ENCODE data around the gene NUMBL. TPM values are rescaled to one million over a fixed set of nuclear protein-coding genes. Genes with fewer than 3 reads are reported as not detected.

NUMBL gene
- polyA plus RNA-seq, 2 of the 4 experiments (the other 2 are of a cell fraction): 21.1 to 28.7 TPM

GRCh38 chr19:40681039-40681438, 9.4 kb downstream of the NUMBL start:
- no peak overlapping the region for H3K4me3 ChIP-seq
- 85% methylated on average over 4 of the region's 4 CpGs for WGBS (ENCODE audit: missing lambda C conversion rate)
- no peak for TF ChIP-seq ZFP36 (IDR thresholded peaks at IDR 0.05; ENCODE audit: borderline replicate concordance, partially characterized antibody)
- no peak for TF ChIP-seq EP300 (IDR thresholded peaks at IDR 0.05)
- no peak for TF ChIP-seq PHF8 (IDR thresholded peaks at IDR 0.05; ENCODE audit: borderline replicate concordance, low read depth)
- no peak for TF ChIP-seq ZSCAN20 (CRISPR knock-in tag; IDR thresholded peaks at IDR 0.05)
- no peak for TF ChIP-seq TFCP2L1 (CRISPR knock-in tag; IDR thresholded peaks at IDR 0.05)
- TF ChIP-seq EHF (CRISPR knock-in tag; IDR thresholded peaks at IDR 0.05): no peak
- TF ChIP-seq ESRRA (IDR thresholded peaks at IDR 0.05; ENCODE audit: borderline replicate concordance, low read length): no peak
- no peak for TF ChIP-seq ATOH8 (CRISPR knock-in tag; IDR thresholded peaks at IDR 0.05; ENCODE audit: low read depth)
- TF ChIP-seq RCOR1 (IDR thresholded peaks at IDR 0.05; ENCODE audit: low read depth, low read length): no peak
- TF ChIP-seq CHD2 (IDR thresholded peaks at IDR 0.05; ENCODE audit: low read length, partially characterized antibody): no peak
- TF ChIP-seq REST (IDR thresholded peaks at IDR 0.05): no peak
- no peak for TF ChIP-seq NPAS2 (CRISPR knock-in tag; IDR thresholded peaks at IDR 0.05; ENCODE audit: borderline replicate concordance)
- TF ChIP-seq BHLHE40 (IDR thresholded peaks at IDR 0.05; ENCODE audit: low read depth, low read length): no peak
- no peak for TF ChIP-seq RARB (CRISPR knock-in tag; IDR thresholded peaks at IDR 0.05)
- TF ChIP-seq NFE2L2 (conservative IDR thresholded peaks at IDR 0.05; ENCODE audit: low read length): no peak
- TF ChIP-seq HEYL (CRISPR knock-in tag; IDR thresholded peaks at IDR 0.05): no peak
- TF ChIP-seq PBX3 (IDR thresholded peaks at IDR 0.05): no peak
- TF ChIP-seq HOXA7 (CRISPR knock-in tag; IDR thresholded peaks at IDR 0.05): no peak
- no peak for TF ChIP-seq FOXS1 (CRISPR knock-in tag; IDR thresholded peaks at IDR 0.05)
- no peaks in the 10 kb centered on the region for H3K9me3 ChIP-seq
- no peak; a peak in 1 of 6 replicates for ATAC-seq
- ChIA-PET POLR2A (no interaction called here), CTCF (interaction anchor here (0.5 to 14.9 kb wide), 7 partner anchors 9 to 89 kb away, joined by 3 to 140 read pairs (median 4); partner anchors contain the start of genes COQ8B and NUMBL)
- no peak overlapping the region for H3K4me2 ChIP-seq
- H3K4me1 ChIP-seq: no peaks in the 10 kb centered on the region
- no peak overlapping the region for H3K27ac ChIP-seq
- no peak for FAIRE-seq
- DNase-seq (ENCODE audit: low read depth in 1 of 2, low spot score in 1 of 2): no peak

GRCh38 chr19:40677156-40677555, 13.3 kb downstream of the NUMBL start:
- Histone ChIP-seq H3K4me3 (no peak overlapping the region), H3K4me2 (no peak overlapping the region), H3K9me3 (no peaks in the 10 kb centered on the region), H3K4me1 (no peaks in the 10 kb centered on the region), H3K27ac (no peak overlapping the region)
- TF ChIP-seq NFE2L2 (conservative IDR thresholded peaks at IDR 0.05; ENCODE audit: low read length) (no peak), CHD4 (IDR thresholded peaks at IDR 0.05; ENCODE audit: borderline replicate concordance) (no peak), RCOR1 (IDR thresholded peaks at IDR 0.05; ENCODE audit: low read depth, low read length) (no peak), ATOH8 (CRISPR knock-in tag; IDR thresholded peaks at IDR 0.05; ENCODE audit: low read depth) (no peak), FOXS1 (CRISPR knock-in tag; IDR thresholded peaks at IDR 0.05) (no peak), JUNB (IDR thresholded peaks at IDR 0.05) (no peak), ZSCAN20 (CRISPR knock-in tag; IDR thresholded peaks at IDR 0.05) (no peak), GATA3 (IDR thresholded peaks at IDR 0.05; ENCODE audit: borderline replicate concordance) (no peak)
- no peak for DNase-seq (ENCODE audit: low read depth in 1 of 2, low spot score in 1 of 2)
- ChIA-PET CTCF (interaction anchor here (0.8 to 14.9 kb wide), 5 partner anchors 11 to 121 kb away, joined by 3 to 140 read pairs (median 4); no protein-coding TSS in a partner anchor), POLR2A (no interaction called here)
- ATAC-seq: no peak
- 96% methylated on average over 23 of the region's 23 CpGs for WGBS (ENCODE audit: missing lambda C conversion rate)
- no peak for FAIRE-seq

Data from A549 (cell line).